Activated naive CD8-positive, alpha-beta T cell treated with anti-CD3 and anti-CD28 coated beads for 36 hours (primary cell): ENCODE results near the gene SLC16A4. TPM values are rescaled to one million over a fixed set of nuclear protein-coding genes. Genes with fewer than 3 reads are reported as not detected.

ENCODE experiments used
- DNase-seq: peaks from one replicate; pipeline ENCODE4 v3.0.0; 2021
- H3K27ac Mint-ChIP-seq: one replicate; pipeline ENCODE4 v1.8.0; 2022; ENCODE audit warnings: mild to moderate bottlenecking, moderate library complexity, mixed read lengths
- H3K27me3 Mint-ChIP-seq: one replicate; pipeline ENCODE4 v1.8.0; 2022; ENCODE audit warnings: mild to moderate bottlenecking, mixed read lengths
- H3K36me3 Mint-ChIP-seq: one replicate; pipeline ENCODE4 v1.8.0; 2021; ENCODE audit warnings: mild to moderate bottlenecking, mixed read lengths
- H3K4me1 Mint-ChIP-seq: one replicate; pipeline ENCODE4 v1.8.0; 2021; ENCODE audit warnings: mixed read lengths
- H3K4me3 Mint-ChIP-seq: one replicate; pipeline ENCODE4 v1.8.0; 2022; ENCODE audit warnings: mild to moderate bottlenecking, moderate library complexity, mixed read lengths
- H3K9me3 Mint-ChIP-seq: one replicate; pipeline ENCODE4 v1.8.0; 2022; ENCODE audit warnings: mixed read lengths
- total RNA-seq, 2 experiments: library from RNA; stranded (reverse); gene quantifications; one replicate each; pipeline ENCODE4 v1.2.3, GENCODE V29; 2021

The SLC16A4 gene
- total RNA-seq, 2 experiments from 2014 or later: 0.20 to 0.21 TPM

DNA sequence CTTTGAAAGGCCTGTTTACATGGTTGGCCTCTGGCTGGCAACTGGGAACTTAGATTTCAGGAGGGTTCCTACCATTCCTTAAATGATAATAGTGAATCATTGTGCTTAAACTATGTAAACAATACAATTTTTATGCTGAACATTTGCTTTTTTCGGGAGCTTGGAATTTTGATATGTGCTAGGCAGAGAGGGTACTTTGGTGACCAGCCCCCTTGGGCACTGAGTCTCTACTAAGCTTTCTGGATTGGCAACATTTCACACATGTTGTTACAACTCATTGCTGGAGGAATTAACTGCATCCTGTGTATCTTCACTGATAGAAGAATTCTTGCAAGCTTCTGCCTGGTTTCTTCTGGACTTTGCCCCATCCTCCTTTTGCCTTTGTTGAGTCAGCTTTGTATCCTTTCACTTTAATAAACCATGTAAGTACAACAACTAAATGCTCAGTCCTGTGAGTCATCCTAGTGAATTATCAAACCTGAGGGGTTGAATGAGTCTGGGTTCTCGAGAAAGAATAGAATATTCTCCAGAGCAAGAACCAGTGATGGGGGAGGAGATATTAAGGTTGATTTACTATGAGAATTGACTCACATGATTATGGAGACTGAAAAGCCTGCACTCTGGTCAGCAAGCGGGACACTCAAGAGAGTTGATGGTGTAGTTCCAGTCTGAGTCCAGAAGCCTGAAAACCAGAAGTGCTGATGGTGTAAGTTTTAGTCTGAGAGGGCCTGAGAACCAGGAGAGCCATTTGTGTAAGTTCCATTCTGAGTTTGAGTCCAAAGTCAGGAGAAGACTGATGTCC, 3.1 kb upstream of the SLC16A4 start:
- H3K9me3 Mint-ChIP-seq: no peaks in the 10 kb centered on the region
- H3K27me3 Mint-ChIP-seq: no peaks in the 10 kb centered on the region
- no peak for DNase-seq
- H3K4me3 Mint-ChIP-seq: no peak overlapping the region
- H3K4me1 Mint-ChIP-seq: peaks cover 2% of the 10 kb centered on the region
- H3K27ac Mint-ChIP-seq: no peak overlapping the region
- peaks cover 15% of the 10 kb centered on the region for H3K36me3 Mint-ChIP-seq

DNA sequence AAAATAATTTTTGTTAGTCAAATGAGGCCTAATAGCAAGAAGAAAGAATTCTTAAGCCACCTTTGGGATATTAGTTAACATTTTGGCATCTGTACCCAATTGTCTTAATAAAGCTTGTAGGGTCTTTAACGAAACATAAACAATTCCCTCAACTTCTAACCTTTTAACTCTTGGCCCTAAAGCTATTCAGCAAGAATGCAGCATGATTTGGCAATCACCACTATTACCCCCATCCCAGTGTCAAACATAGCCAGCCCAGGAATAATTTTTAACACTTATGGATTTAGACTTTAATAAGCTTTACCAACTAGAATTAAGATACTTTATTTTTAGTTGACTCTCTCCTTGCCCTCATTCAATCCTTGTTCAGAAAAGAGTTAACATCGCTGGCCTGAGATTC, 2.5 kb upstream of the SLC16A4 start:
- no peak for DNase-seq

DNA sequence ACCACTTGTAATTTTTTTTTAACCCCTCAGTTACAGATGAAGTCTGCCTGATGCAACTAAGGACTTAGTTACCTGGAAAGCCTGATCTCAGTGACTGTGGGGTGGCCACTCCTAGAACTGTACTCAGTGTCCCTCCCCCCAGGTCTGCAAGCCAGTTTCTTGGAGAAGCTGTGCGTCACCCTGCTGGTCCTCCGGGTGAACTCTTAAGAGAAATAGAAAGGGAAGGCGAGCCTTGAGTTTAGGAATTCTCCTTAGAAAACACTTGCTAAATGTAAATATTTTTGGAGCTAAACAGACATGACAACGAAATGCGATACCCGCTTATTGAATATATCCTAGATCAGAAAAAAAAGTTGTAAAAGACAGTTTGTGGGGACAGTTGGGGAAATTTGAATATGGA, 730 bp downstream of the SLC16A4 start:
- Mint-ChIP-seq H3K27ac (no peak overlapping the region), H3K36me3 (peaks cover 3% of the 10 kb centered on the region), H3K4me1 (no peaks in the 10 kb centered on the region), H3K9me3 (no peaks in the 10 kb centered on the region), H3K27me3 (no peaks in the 10 kb centered on the region), H3K4me3 (no peak overlapping the region)
- no peak for DNase-seq

More for the DNA sequence above, 2.5 kb upstream of the SLC16A4 start:
- no peaks in the 10 kb centered on the region for H3K27me3 Mint-ChIP-seq
- H3K4me1 Mint-ChIP-seq: peaks cover 2% of the 10 kb centered on the region
- no peak overlapping the region for H3K27ac Mint-ChIP-seq
- H3K9me3 Mint-ChIP-seq: no peaks in the 10 kb centered on the region
- peaks cover 13% of the 10 kb centered on the region for H3K36me3 Mint-ChIP-seq
- H3K4me3 Mint-ChIP-seq: no peak overlapping the region

DNA sequence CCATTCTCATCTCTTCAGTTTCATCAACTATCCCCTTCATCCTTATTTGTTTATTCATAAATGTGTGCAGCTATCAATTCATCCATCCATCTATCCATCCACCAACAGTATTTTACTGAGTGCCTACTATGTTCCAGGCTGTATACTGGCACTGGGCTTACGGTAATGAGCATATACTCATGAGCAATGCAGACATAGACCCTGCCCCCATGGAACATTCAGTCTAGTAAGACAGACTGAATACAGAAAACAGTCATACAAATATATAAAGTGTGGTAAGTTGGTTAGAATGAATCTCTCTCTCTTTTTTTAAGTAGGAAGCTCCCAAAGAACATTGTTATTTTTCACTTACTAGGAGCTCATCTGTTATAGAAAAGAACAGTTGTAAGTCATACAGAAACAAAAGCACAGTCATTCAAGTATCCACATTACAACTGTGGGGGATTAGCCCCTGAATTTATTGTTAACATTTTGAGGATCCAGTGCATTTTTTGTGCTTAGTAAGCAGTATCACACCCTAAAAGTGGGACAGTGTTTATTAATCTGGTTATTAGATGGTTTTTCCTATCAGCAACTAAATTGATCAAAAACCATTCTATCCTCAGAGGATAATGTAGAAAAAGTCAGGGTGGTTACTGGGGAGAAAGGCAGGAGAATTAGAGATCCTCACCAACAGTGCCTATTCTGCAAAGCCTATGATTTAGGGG, 3.6 kb downstream of the SLC16A4 start:
- Mint-ChIP-seq H3K4me3 (no peak overlapping the region), H3K4me1 (peaks cover 13% of the 10 kb centered on the region), H3K27me3 (no peaks in the 10 kb centered on the region), H3K27ac (no peak overlapping the region), H3K36me3 (peaks cover 3% of the 10 kb centered on the region), H3K9me3 (no peaks in the 10 kb centered on the region)
- no peak for DNase-seq

DNA sequence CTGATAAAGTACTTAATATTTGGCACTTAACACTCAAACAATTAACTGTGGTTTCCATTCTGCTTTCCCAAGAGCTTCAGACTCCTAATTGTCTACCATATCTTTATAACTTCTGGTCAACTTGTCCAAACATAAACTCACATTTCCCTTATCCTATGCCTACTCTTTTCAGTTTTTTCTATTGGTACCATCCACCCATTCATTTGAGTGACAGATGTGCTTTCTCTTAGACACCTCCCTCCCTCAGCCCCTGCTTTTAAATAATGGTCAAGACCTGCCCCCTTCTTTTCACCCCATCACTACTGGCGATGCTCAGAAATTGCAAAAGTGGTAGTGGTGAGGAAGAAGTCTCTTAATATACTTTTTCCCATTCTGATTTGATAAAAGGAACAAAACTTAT, 5.5 kb downstream of the SLC16A4 start:
- DNase-seq: no peak
- H3K9me3 Mint-ChIP-seq: no peaks in the 10 kb centered on the region
- no peak overlapping the region for H3K27ac Mint-ChIP-seq
- peaks cover 13% of the 10 kb centered on the region for H3K4me1 Mint-ChIP-seq
- no peak overlapping the region for H3K4me3 Mint-ChIP-seq
- no peaks in the 10 kb centered on the region for H3K27me3 Mint-ChIP-seq
- H3K36me3 Mint-ChIP-seq: peaks cover 4% of the 10 kb centered on the region

DNA sequence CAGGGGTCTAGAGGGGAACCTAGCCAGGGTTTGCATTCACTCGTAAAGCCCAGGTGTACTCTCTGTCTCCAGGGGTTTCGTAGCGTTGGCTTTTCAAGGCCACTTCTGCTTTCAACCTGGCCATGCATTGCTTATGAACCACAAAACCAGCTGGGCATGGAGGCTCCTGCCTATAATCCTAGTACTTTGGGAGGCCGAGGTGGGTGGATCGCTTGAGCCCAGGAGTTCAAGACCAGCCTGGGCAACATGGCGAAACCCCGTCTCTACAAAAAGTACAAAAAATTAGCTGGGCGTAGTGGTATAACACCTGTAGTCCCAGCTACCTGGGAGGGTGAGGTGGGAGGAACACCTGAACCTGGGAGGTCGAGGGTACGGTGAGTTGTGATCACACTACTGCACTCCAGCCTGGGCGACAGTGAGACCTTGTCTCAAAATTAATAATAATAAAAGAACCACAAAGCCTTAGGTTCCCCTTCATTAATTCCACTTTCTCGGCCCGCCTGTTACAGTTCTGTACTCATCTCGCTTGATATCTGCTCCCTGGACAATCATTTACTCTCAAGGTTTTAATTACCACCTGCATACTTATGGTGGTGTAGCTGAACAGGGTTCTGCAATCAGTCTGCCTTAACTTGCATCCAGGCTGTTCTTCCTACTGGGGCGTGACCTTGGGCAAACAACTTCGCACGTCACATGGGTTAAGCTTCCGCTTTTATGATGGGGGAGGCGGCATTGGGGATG, 6.1 kb downstream of the SLC16A4 start:
- H3K36me3 Mint-ChIP-seq: peaks cover 8% of the 10 kb centered on the region
- peaks cover 13% of the 10 kb centered on the region for H3K4me1 Mint-ChIP-seq
- no peak overlapping the region for H3K4me3 Mint-ChIP-seq
- no peak for DNase-seq
- peak overlapping the region; percentile 9 for H3K27ac Mint-ChIP-seq
- no peaks in the 10 kb centered on the region for H3K9me3 Mint-ChIP-seq
- H3K27me3 Mint-ChIP-seq: no peaks in the 10 kb centered on the region

DNA sequence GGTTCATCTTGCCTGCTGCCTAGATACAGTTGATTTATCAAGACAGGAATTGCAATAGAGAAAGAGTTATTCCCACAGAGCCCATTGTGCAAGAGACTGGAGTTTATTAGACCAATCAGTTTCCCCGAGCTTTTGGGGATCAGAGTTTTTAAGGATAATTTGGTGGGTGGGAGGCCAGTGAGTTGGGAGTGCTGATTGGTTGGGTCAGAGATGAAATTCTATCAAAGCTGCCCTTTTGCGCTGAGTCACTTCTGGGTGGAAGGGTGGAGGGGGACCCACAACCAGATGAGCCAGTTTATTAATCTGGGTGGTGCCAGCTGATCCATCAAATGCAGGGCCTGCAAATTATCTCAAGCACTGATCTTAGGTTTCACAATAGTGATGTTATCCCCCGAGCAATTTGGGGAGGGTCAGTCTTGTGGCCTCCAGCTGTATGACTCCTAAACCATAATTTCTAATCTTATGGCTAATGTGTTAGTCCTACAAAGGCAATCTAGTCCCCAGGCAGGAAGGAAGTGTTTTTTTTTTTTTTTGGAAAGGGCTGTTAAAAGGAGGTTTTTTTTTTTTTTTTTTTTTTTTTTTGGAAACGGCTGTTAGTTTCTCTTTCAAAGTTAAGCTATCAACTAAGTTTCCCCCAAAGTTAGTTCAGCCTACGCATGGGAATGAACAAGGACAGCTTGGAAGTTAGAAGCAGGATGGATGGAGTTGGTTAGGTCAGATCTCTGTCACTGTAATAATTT, 7.4 kb downstream of the SLC16A4 start:
- Mint-ChIP-seq H3K36me3 (peaks cover 8% of the 10 kb centered on the region), H3K4me3 (no peak overlapping the region), H3K9me3 (no peaks in the 10 kb centered on the region), H3K27ac (peak overlapping the region; percentile 51), H3K4me1 (peaks cover 13% of the 10 kb centered on the region), H3K27me3 (no peaks in the 10 kb centered on the region)
- no peak for DNase-seq

DNA sequence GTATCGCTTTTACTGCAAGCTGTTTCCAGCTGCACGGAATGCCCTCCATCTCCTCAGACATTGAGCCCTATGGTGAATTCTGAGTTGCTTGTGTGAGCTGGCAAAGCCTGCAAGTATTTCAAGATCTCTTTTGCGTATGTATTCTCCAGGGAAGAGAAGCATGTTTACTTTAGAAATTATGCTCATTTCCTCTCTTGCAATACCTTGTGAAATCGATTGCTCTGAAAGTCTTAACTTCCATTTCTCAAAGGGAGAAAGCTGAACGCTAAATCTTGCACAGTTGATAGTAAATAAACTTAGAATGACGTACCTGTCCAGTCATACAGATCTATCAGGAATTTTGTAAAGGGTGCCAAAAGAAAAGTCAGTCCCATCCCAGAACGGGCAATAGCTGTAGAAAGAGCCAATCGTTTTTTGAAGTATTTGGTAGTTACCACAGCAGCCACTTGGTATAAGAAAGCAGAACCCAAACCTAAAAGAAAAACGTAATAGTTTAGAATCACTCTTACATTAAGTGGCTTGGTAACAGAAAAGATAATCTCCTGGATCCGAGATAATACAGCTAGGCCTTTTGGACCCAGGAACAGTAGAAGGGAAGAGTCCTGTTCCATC, 10.0 kb downstream of the SLC16A4 start:
- no peak overlapping the region for H3K4me3 Mint-ChIP-seq
- no peaks in the 10 kb centered on the region for H3K9me3 Mint-ChIP-seq
- peaks cover 8% of the 10 kb centered on the region for H3K36me3 Mint-ChIP-seq
- H3K27me3 Mint-ChIP-seq: no peaks in the 10 kb centered on the region
- H3K27ac Mint-ChIP-seq: no peak overlapping the region
- no peak for DNase-seq
- peaks cover 13% of the 10 kb centered on the region for H3K4me1 Mint-ChIP-seq

DNA sequence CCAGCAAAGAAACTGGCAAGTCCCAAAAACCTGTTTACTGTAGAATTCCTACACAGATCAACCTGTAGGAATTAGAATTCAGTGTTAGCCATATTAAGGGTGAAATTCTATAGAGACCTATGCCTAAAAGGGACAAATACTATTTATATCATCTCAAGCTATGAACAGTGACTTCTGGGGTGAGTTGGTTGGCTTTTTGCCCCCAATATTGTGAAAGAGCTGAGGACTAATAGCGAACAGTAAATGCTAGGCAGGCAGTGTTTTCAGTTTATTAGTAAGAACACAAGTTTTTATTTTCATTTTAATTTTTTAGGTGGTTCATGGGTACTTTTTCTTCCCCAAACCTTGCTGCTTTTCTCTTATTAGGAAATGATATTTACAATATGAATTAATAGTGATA, 15.3 kb downstream of the SLC16A4 start:
- peaks cover 13% of the 10 kb centered on the region for H3K36me3 Mint-ChIP-seq

DNA sequence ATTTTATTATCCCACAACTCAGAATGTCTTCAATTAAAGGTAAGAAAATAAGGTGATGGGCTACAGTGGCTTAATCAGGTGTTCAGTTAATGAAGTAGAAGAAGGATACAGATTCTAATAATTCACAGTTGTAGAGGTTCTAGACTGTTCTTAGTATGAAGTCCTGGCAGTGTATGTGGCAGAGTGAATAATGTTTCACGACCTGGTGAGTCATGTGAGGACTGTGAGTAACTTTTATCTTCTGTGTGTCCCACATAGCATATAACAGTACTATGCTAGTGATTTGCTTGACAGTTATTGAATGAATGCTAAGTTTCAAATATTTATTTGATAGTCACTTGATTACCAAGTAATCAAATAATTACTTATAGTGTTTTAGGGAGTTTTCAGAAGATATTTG, 20.0 kb downstream of the SLC16A4 start:
- Mint-ChIP-seq H3K4me1 (peaks cover 7% of the 10 kb centered on the region), H3K4me3 (no peak overlapping the region), H3K27me3 (no peaks in the 10 kb centered on the region), H3K9me3 (no peaks in the 10 kb centered on the region), H3K27ac (no peak overlapping the region), H3K36me3 (peaks cover 15% of the 10 kb centered on the region)
- DNase-seq: no peak

More for the DNA sequence above, 15.3 kb downstream of the SLC16A4 start:
- no peak for DNase-seq
- Mint-ChIP-seq H3K9me3 (no peaks in the 10 kb centered on the region), H3K4me3 (no peak overlapping the region), H3K27ac (no peak overlapping the region), H3K27me3 (no peaks in the 10 kb centered on the region), H3K4me1 (peaks cover 5% of the 10 kb centered on the region)

DNA sequence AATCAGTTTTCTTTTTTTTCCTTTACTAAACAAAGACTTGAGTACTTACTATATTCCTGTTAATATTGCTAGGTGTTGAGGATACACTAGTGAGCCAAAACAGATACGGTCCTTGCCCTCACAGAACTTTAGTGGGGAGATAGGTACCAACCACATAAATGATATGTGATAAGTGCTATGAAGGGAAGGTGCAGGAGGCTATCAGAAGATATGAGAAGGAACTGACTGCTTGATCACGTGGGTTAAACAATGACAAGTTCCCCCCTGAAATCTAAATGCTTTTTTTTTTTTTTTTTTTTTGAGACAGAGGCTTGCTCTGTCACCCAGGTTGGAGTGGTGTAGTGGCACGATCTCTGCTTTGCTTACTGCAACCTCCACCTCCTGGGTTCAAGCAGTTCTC, 26.6 kb downstream of the SLC16A4 start:
- Mint-ChIP-seq H3K4me1 (peaks cover 5% of the 10 kb centered on the region), H3K4me3 (no peak overlapping the region), H3K27me3 (no peaks in the 10 kb centered on the region), H3K27ac (no peak overlapping the region), H3K9me3 (no peaks in the 10 kb centered on the region), H3K36me3 (peaks cover 19% of the 10 kb centered on the region)
- DNase-seq: no peak

DNA sequence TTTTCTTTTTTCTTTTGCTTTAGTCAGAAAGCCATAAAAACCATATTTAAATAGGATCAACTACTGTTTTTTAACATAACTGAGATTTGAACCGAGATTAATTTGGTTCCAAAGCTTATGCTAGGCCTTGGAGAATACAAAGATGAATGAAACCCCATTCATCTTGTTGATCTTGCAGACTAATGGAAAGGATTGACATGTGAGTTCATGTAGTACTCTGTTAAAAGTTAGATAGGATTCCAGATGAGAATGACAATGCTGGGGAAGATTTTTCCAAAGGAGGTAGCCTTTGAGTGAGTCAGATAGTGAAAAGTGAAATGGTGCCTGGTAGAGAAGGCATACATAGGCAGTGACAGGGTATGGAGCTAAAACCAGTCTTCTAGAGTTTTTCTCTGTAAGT, 29.0 kb downstream of the SLC16A4 start:
- Mint-ChIP-seq H3K4me1 (peaks cover 8% of the 10 kb centered on the region), H3K9me3 (no peaks in the 10 kb centered on the region), H3K27me3 (no peaks in the 10 kb centered on the region), H3K27ac (no peak overlapping the region), H3K4me3 (no peak overlapping the region), H3K36me3 (peaks cover 26% of the 10 kb centered on the region)
- no peak for DNase-seq

DNA sequence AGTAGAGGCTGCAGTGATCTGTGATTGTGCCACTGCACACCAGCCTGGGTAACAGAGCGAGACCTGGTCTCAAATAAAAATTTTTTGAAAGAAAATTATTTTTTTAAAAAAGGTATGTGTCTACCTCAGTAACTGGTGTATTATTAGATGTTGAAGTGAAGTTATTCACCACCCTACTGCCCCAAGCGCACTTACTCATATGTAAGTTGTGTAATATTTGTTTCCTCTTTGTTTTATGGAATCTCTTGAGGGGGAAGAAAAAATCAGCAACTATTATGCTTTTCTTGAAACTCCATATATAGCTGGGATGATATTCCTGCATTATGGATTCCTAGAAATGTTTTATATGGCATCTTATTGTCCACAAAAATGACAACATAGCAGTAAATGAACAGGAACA, 30.4 kb downstream of the SLC16A4 start:
- peaks cover 26% of the 10 kb centered on the region for H3K36me3 Mint-ChIP-seq
- DNase-seq: no peak
- no peak overlapping the region for H3K4me3 Mint-ChIP-seq
- H3K4me1 Mint-ChIP-seq: peaks cover 16% of the 10 kb centered on the region
- H3K27me3 Mint-ChIP-seq: no peaks in the 10 kb centered on the region
- H3K9me3 Mint-ChIP-seq: no peaks in the 10 kb centered on the region
- H3K27ac Mint-ChIP-seq: no peak overlapping the region

DNA sequence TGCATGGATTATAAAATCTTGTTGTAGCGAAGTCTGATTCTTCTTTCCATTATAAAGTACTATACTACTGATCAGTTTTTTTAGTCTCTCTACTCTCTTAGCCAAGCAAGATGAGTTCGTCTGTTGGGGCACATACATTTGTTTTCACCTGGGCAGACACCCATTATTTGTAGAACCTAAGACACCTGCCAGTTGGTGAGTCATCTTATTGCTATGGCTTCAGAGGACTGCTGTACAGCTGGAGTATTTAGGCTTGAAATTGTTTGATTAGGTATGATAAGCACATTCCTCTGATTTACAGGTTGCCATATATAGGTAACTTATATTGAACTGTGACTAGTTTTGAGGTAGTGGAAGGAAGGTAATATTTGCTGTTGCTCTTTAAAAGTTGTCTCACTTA, 34.4 kb downstream of the SLC16A4 start:
- Mint-ChIP-seq H3K9me3 (no peaks in the 10 kb centered on the region), H3K27me3 (no peaks in the 10 kb centered on the region), H3K4me3 (no peak overlapping the region), H3K27ac (peak overlapping the region; percentile 1), H3K4me1 (peaks cover 28% of the 10 kb centered on the region), H3K36me3 (peaks cover 19% of the 10 kb centered on the region)
- no peak for DNase-seq
